Measurements from ENCODE around the gene HPCAL1.

Gene HPCAL1

GRCh38 chr2:10339647-10340592, 37.2 kb downstream of the HPCAL1 start:
- TF ChIP-seq TCF12 (IDR thresholded peaks at IDR 0.05; ENCODE audit: low read depth) = no peak
- TF ChIP-seq ZBTB7A (IDR thresholded peaks at IDR 0.05; ENCODE audit: low read depth) = no peak
- TF ChIP-seq, protein P1, sequence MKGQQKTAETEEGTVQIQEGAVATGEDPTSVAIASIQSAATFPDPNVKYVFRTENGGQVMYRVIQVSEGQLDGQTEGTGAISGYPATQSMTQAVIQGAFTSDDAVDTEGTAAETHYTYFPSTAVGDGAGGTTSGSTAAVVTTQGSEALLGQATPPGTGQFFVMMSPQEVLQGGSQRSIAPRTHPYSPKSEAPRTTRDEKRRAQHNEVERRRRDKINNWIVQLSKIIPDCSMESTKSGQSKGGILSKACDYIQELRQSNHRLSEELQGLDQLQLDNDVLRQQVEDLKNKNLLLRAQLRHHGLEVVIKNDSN (IDR thresholded peaks at IDR 0.05) = no peak

- TF ChIP-seq, protein P2, sequence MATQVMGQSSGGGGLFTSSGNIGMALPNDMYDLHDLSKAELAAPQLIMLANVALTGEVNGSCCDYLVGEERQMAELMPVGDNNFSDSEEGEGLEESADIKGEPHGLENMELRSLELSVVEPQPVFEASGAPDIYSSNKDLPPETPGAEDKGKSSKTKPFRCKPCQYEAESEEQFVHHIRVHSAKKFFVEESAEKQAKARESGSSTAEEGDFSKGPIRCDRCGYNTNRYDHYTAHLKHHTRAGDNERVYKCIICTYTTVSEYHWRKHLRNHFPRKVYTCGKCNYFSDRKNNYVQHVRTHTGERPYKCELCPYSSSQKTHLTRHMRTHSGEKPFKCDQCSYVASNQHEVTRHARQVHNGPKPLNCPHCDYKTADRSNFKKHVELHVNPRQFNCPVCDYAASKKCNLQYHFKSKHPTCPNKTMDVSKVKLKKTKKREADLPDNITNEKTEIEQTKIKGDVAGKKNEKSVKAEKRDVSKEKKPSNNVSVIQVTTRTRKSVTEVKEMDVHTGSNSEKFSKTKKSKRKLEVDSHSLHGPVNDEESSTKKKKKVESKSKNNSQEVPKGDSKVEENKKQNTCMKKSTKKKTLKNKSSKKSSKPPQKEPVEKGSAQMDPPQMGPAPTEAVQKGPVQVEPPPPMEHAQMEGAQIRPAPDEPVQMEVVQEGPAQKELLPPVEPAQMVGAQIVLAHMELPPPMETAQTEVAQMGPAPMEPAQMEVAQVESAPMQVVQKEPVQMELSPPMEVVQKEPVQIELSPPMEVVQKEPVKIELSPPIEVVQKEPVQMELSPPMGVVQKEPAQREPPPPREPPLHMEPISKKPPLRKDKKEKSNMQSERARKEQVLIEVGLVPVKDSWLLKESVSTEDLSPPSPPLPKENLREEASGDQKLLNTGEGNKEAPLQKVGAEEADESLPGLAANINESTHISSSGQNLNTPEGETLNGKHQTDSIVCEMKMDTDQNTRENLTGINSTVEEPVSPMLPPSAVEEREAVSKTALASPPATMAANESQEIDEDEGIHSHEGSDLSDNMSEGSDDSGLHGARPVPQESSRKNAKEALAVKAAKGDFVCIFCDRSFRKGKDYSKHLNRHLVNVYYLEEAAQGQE (IDR thresholded peaks at IDR 0.05; ENCODE audit: low read depth) = no peak
Observed at GRCh38 chr2:10340593-10340975, 37.9 kb downstream of the HPCAL1 start.

DNA sequence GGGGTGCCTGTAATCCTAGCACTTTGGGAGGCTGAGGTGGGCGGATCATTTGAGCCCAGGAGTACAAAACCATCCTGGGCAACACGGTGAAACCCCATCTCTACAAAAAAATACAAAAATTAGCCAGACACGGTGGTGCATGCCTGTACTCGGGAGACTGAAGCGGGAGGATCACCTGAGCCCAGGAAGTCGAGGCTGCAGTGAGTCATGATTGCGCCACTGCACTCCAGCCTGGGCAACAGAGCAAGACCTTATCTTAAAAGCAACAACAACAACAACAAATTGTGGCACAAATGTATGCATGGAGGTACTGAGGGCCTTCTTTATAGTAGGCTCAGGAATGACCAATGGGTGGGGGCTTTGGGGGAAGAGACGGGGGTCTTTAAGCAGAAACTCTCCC, 38.5 kb downstream of the HPCAL1 start:
- peak; percentile 68 for TF ChIP-seq CEBPB (IDR thresholded peaks at IDR 0.05)
- TF ChIP-seq, protein P2 (IDR thresholded peaks at IDR 0.05; ENCODE audit: low read depth) = no peak

GRCh38 chr2:10342245-10342951, 39.7 kb downstream of the HPCAL1 start:
- TF ChIP-seq FOXM1 (IDR thresholded peaks at IDR 0.05; ENCODE audit: borderline replicate concordance, low read depth) (no peak), EP300 (IDR thresholded peaks at IDR 0.05; ENCODE audit: borderline replicate concordance) (no peak), TCF12 (IDR thresholded peaks at IDR 0.05; ENCODE audit: low read depth) (no peak), ZBTB7A (IDR thresholded peaks at IDR 0.05; ENCODE audit: low read depth) (no peak), CEBPB (IDR thresholded peaks at IDR 0.05) (no peak), MAX (IDR thresholded peaks at IDR 0.05) (no peak), TAF1 (IDR thresholded peaks at IDR 0.05; ENCODE audit: low read depth) (no peak), NFIC (IDR thresholded peaks at IDR 0.05) (no peak), RAD21 (IDR thresholded peaks at IDR 0.05; ENCODE audit: low read depth) (no peak), YY1 (IDR thresholded peaks at IDR 0.05; ENCODE audit: low read depth) (no peak), EGR1 (IDR thresholded peaks at IDR 0.05) (no peak), CREB1 (IDR thresholded peaks at IDR 0.05; ENCODE audit: low read depth) (no peak), TEAD4 (IDR thresholded peaks at IDR 0.05) (no peak)
- TF ChIP-seq, protein P1 (IDR thresholded peaks at IDR 0.05) = no peak
- TF ChIP-seq, protein P2 (IDR thresholded peaks at IDR 0.05; ENCODE audit: low read depth) = no peak

DNA sequence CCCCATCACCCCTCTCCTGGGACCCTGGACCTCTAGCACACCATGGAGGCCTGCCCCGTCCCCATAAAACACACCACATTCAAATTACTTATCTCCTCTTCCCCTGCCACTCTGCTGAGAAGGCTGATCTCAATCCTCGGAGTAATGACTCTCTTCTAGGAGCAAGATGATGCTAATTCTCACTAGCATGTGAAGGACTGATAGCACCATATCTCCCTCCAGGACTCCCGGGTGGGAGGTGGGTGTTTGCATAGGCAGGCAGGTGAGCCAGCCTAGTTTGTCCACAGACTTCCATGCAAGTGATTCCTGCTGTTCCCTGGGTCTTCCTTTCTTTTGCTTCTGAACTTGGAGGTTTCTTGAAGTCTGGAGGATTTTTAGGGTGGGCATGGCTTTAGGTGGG, 40.5 kb downstream of the HPCAL1 start:
- TF ChIP-seq YY1 (IDR thresholded peaks at IDR 0.05; ENCODE audit: low read depth) = no peak
- TF ChIP-seq EP300 (IDR thresholded peaks at IDR 0.05; ENCODE audit: borderline replicate concordance) = no peak
- no peak for TF ChIP-seq EGR1 (IDR thresholded peaks at IDR 0.05)
- TF ChIP-seq MAX (IDR thresholded peaks at IDR 0.05) = no peak
- TF ChIP-seq ZBTB7A (IDR thresholded peaks at IDR 0.05; ENCODE audit: low read depth) = no peak
- no peak for TF ChIP-seq CEBPB (IDR thresholded peaks at IDR 0.05)
- no peak for TF ChIP-seq RAD21 (IDR thresholded peaks at IDR 0.05; ENCODE audit: low read depth)
- TF ChIP-seq, protein P2 (IDR thresholded peaks at IDR 0.05; ENCODE audit: low read depth) = no peak
- TF ChIP-seq, protein P1 (IDR thresholded peaks at IDR 0.05) = no peak
- no peak for TF ChIP-seq FOXM1 (IDR thresholded peaks at IDR 0.05; ENCODE audit: borderline replicate concordance, low read depth)
- TF ChIP-seq CREB1 (IDR thresholded peaks at IDR 0.05; ENCODE audit: low read depth) = no peak
- TF ChIP-seq TAF1 (IDR thresholded peaks at IDR 0.05; ENCODE audit: low read depth) = no peak
